GM18907 (cell line): Measurements from ENCODE around the gene MYH7.

Experiments used
- ATAC-seq: cut with Tn5 transposase; IDR thresholded peaks from one replicate; pipeline ENCODE4 v1.9.1; 2021; ENCODE audit warnings: mild to moderate bottlenecking, moderate library complexity; ENCODE audit not compliant: unreplicated experiment

Gene MYH7

GRCh38 chr14:23449314-23449713, 13.9 kb upstream of the MYH7 start:
- no peak for ATAC-seq

- no peak for ATAC-seq
These were observed 12.2 kb upstream of the MYH7 start for GRCh38 chr14:23447361-23448350.

GRCh38 chr14:23446291-23446851, 10.9 kb upstream of the MYH7 start:
- no peak for ATAC-seq

- no peak for ATAC-seq
These were observed 10.3 kb upstream of the MYH7 start for GRCh38 chr14:23445773-23446172.

GRCh38 chr14:23444314-23444713, 8.9 kb upstream of the MYH7 start:
- ATAC-seq: no peak

GRCh38 chr14:23443881-23444280, 8.4 kb upstream of the MYH7 start:
- ATAC-seq: no peak

- ATAC-seq: no peak
These were observed 8.0 kb upstream of the MYH7 start for GRCh38 chr14:23443411-23443812.

GRCh38 chr14:23442721-23443356, 7.4 kb upstream of the MYH7 start:
- ATAC-seq: no peak

GRCh38 chr14:23441076-23441475, 5.6 kb upstream of the MYH7 start:
- ATAC-seq: no peak

- no peak for ATAC-seq
These were observed 3.8 kb upstream of the MYH7 start for GRCh38 chr14:23439107-23439835.

- no peak for ATAC-seq
These were observed 2.9 kb upstream of the MYH7 start for GRCh38 chr14:23438101-23438971.

- no peak for ATAC-seq
These were observed 2.0 kb upstream of the MYH7 start for GRCh38 chr14:23437133-23438100.

- ATAC-seq: no peak
These were observed 1.1 kb upstream of the MYH7 start for GRCh38 chr14:23436327-23437132.

- no peak for ATAC-seq
These were observed 805 bp downstream of the MYH7 start for GRCh38 chr14:23434488-23435222.

- ATAC-seq: no peak
These were observed 2.0 kb downstream of the MYH7 start for GRCh38 chr14:23433457-23433856.

GRCh38 chr14:23432946-23433345, 2.5 kb downstream of the MYH7 start:
- ATAC-seq: no peak

GRCh38 chr14:23432102-23432925, 3.1 kb downstream of the MYH7 start:
- ATAC-seq: no peak
